Neuronal stem cell (in vitro differentiated cells): ENCODE results near the gene APIP.

ENCODE experiments used
- DNase-seq: peaks from one replicate; pipeline ENCODE4 v3.0.0-alpha.2; 2013; ENCODE audit warnings: low spot score
- H2AFZ ChIP-seq: one replicate; pipeline ENCODE4 v1.6.1; 2013; ENCODE audit warnings: mild to moderate bottlenecking, low read length, inconsistent platforms
- H2AK5ac ChIP-seq: 2 replicates; pipeline ENCODE4 v1.6.1; 2013; ENCODE audit warnings: low read depth, mild to moderate bottlenecking, inconsistent platforms, low read length, moderate library complexity, mixed read lengths
- H2BK120ac ChIP-seq: 2 replicates; pipeline ENCODE4 v1.6.1; 2013; ENCODE audit warnings: low read depth, mild to moderate bottlenecking, inconsistent platforms, low read length, moderate library complexity, mixed read lengths
- H2BK12ac ChIP-seq: one replicate; pipeline ENCODE4 v1.6.1; 2013; ENCODE audit warnings: low read length, inconsistent platforms
- H2BK15ac ChIP-seq: 2 replicates; pipeline ENCODE4 v1.6.1; 2013; ENCODE audit warnings: mild to moderate bottlenecking, low read length, inconsistent platforms, mixed read lengths
- H2BK5ac ChIP-seq: one replicate; pipeline ENCODE4 v1.6.1; 2013; ENCODE audit warnings: inconsistent platforms, mild to moderate bottlenecking, low read length, moderate library complexity
- H3K14ac ChIP-seq: one replicate; pipeline ENCODE4 v1.6.1; 2013; ENCODE audit warnings: low read length, inconsistent platforms
- H3K18ac ChIP-seq: 2 replicates; pipeline ENCODE4 v1.6.1; 2013; ENCODE audit warnings: low read length, inconsistent platforms
- H3K23ac ChIP-seq: 2 replicates; pipeline ENCODE4 v1.6.1; 2013; ENCODE audit warnings: low read depth, mild to moderate bottlenecking, mixed read lengths, low read length, inconsistent platforms; ENCODE audit not compliant: poor library complexity
- H3K27ac ChIP-seq: replicated peaks from 3 replicates; pipeline ENCODE4 v1.5.1; 2013; ENCODE audit warnings: low read length, inconsistent platforms
- H3K27me3 ChIP-seq, 3 experiments: 2 replicates each; pipeline ENCODE4 v1.6.1; 2013; ENCODE audit warnings: low read length in 3 of 3, mild to moderate bottlenecking in 2 of 3, inconsistent platforms in 1 of 3, low read depth in 1 of 3, mixed read lengths in 1 of 3, moderate library complexity in 1 of 3; ENCODE audit not compliant: control insufficient read depth in 3 of 3, insufficient read depth in 3 of 3
- H3K36me3 ChIP-seq, 2 donors: replicated peaks in 1 of 2; 2 replicates each; pipeline ENCODE4 v1.6.1; 2013; ENCODE audit warnings: low read length in 2 of 2; ENCODE audit not compliant: control insufficient read depth in 2 of 2, insufficient read depth in 2 of 2
- H3K4ac ChIP-seq: 2 replicates; pipeline ENCODE4 v1.6.1; 2013; ENCODE audit warnings: inconsistent platforms, mild to moderate bottlenecking, low read length, moderate library complexity
- H3K4me1 ChIP-seq, 2 donors: 1 replicate in 1 of 2; 2 replicates in 1 of 2; pipeline ENCODE4 v1.6.1; 2013; ENCODE audit warnings: low read length in 2 of 2, low read depth in 1 of 2; ENCODE audit not compliant: control insufficient read depth in 2 of 2, insufficient read depth in 1 of 2
- H3K4me2 ChIP-seq: one replicate; pipeline ENCODE4 v1.6.1; 2013; ENCODE audit warnings: mild to moderate bottlenecking, low read length, inconsistent platforms; ENCODE audit not compliant: insufficient read depth, poor library complexity, severe bottlenecking
- H3K4me3 ChIP-seq, 2 donors: 2 replicates each; pipeline ENCODE4 v1.5.1; 2013; ENCODE audit warnings: low read length in 2 of 2, mild to moderate bottlenecking in 2 of 2, inconsistent platforms in 1 of 2, moderate library complexity in 1 of 2
- H3K79me1 ChIP-seq: one replicate; pipeline ENCODE4 v1.6.1; 2013; ENCODE audit warnings: low read depth, mild to moderate bottlenecking, inconsistent platforms, low read length, moderate library complexity
- H3K9ac ChIP-seq: one replicate; pipeline ENCODE4 v1.6.1; 2013; ENCODE audit warnings: mild to moderate bottlenecking, low read depth, low read length, inconsistent platforms; ENCODE audit not compliant: poor library complexity
- H3K9me3 ChIP-seq, 2 donors: replicated peaks in 1 of 2; 2 replicates each; pipeline versions ENCODE3 to v1.6.1; 2013; ENCODE audit warnings: low read length in 2 of 2, mild to moderate bottlenecking in 2 of 2, inconsistent platforms in 1 of 2, low read depth in 1 of 2, mixed read lengths in 1 of 2, moderate library complexity in 1 of 2; ENCODE audit not compliant: control insufficient read depth in 2 of 2, insufficient read depth in 1 of 2
- H4K8ac ChIP-seq: one replicate; pipeline ENCODE4 v1.6.1; 2013; ENCODE audit warnings: low read depth, mild to moderate bottlenecking, inconsistent platforms, low read length, moderate library complexity
- H4K91ac ChIP-seq: one replicate; pipeline ENCODE4 v1.6.1; 2013; ENCODE audit warnings: low read length, low read depth, mild to moderate bottlenecking, inconsistent platforms; ENCODE audit not compliant: poor library complexity
- WGBS, 2 donors: extraction: QIAGEN DNeasy Blood & Tissue Kit; methylation state at CpG; one replicate each; pipeline ENCODE4 v1.1.7; 2013; ENCODE audit warnings: missing lambda C conversion rate in 2 of 2, mixed read lengths in 1 of 2; ENCODE audit not compliant: insufficient read length in 2 of 2, insufficient replicate concordance in 1 of 2; ENCODE audit errors: extremely low coverage in 2 of 2; 5-methylcytosine and 5-hydroxymethylcytosine counted together

Gene APIP

DNA sequence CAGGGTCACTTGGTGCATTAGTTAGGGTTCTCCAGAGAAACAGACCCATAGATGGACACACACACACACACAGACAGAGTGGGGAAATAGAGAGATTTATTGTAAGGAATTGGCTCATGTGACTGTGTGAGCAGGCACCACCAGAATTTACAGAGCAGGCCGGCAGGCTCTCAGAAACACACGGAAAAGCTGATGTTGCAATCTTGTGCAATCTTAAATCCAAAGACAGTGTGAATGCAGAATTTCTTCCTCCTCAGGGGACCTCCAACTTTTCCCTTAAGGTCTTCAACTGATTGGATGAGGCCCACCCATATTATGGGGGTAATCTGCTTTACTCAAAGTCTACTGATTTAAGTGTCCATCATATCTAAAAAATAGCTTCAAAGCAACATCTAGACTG is 49.8 kb downstream of the APIP start:
- no peak overlapping the region for H3K4me2 ChIP-seq
- no peak overlapping the region for H4K8ac ChIP-seq
- H3K9ac ChIP-seq, result no peak overlapping the region
- WGBS, 2 donors, result no CpG with 5 or more reads among the region's 2 CpGs
- H3K18ac ChIP-seq, result no peak overlapping the region
- no peaks in the 10 kb centered on the region for H3K36me3 ChIP-seq
- no peak overlapping the region for H2BK5ac ChIP-seq
- no peak overlapping the region for H4K91ac ChIP-seq
- no peak overlapping the region for H2BK120ac ChIP-seq
- no peak overlapping the region for H2BK15ac ChIP-seq
- H3K9me3 ChIP-seq, result no peaks in the 10 kb centered on the region
- no peak overlapping the region for H2AK5ac ChIP-seq
- DNase-seq, result no peak
- peaks cover 2% of the 10 kb centered on the region for H3K79me1 ChIP-seq
- no peak overlapping the region for H3K4ac ChIP-seq
- H2AFZ ChIP-seq, result no peak overlapping the region
- no peak overlapping the region for H3K23ac ChIP-seq
- no peak overlapping the region for H2BK12ac ChIP-seq
- H3K27me3 ChIP-seq, result no peaks in the 10 kb centered on the region
- H3K4me3 ChIP-seq, result no peak overlapping the region
- H3K27ac ChIP-seq, result no peak overlapping the region
- no peak overlapping the region for H3K14ac ChIP-seq
- no peaks in the 10 kb centered on the region for H3K4me1 ChIP-seq

DNA sequence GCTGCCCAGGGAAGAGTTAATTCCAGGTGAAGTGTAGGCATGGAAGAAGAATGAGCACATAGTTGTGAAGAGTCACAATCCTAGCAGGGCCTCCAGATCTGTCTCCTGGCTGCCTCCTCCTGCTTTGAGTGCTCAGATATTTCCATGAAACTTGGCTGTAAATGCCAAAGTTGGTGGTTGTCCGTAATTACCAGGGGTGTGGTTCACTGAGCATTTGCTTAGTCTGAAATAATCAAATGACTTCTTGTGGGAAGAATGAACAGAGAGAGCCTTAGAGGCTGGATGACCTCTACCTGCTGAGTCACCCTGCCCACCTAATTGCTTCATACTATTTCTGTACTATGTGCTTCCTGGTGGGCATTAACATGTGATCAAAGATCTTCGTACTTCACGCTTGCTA is 50.9 kb downstream of the APIP start:
- DNase-seq, result no peak
- H3K9me3 ChIP-seq, result no peaks in the 10 kb centered on the region
- no peaks in the 10 kb centered on the region for H3K27me3 ChIP-seq
- H3K4me1 ChIP-seq, result no peaks in the 10 kb centered on the region
- H4K91ac ChIP-seq, result no peak overlapping the region
- no CpG with 5 or more reads among the region's 3 CpGs for WGBS, 2 donors
- H3K4ac ChIP-seq, result no peak overlapping the region
- no peaks in the 10 kb centered on the region for H3K36me3 ChIP-seq
- H2BK15ac ChIP-seq, result no peak overlapping the region
- no peak overlapping the region for H2AFZ ChIP-seq
- H3K4me3 ChIP-seq, result no peak overlapping the region
- no peak overlapping the region for H2BK12ac ChIP-seq
- H2AK5ac ChIP-seq, result no peak overlapping the region
- no peak overlapping the region for H3K23ac ChIP-seq
- H3K18ac ChIP-seq, result no peak overlapping the region
- H4K8ac ChIP-seq, result no peak overlapping the region
- no peak overlapping the region for H3K9ac ChIP-seq
- H3K27ac ChIP-seq, result no peak overlapping the region
- H2BK120ac ChIP-seq, result no peak overlapping the region
- no peak overlapping the region for H3K14ac ChIP-seq
- H2BK5ac ChIP-seq, result no peak overlapping the region
- no peaks in the 10 kb centered on the region for H3K79me1 ChIP-seq
- H3K4me2 ChIP-seq, result no peak overlapping the region

DNA sequence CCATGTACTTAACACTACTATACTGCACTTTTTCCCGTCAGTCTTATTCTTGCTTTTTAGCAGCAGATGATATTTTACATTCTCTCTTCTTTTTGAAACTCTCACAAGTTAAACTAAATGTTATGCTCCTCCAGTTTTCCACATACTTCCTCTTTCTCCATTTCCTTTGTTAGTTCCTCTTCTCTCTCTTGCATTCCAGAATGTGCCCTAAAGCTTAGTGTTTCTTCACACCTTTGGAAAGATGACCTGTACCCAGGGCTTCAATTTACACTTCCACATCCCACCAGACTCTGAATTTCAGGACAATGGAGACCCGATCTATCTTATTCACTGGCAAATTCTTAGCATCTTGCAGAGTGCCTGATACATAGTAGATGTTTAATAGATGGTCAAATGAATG is 51.8 kb downstream of the APIP start:
- H3K18ac ChIP-seq, result no peak overlapping the region
- no CpG with 5 or more reads among the region's 2 CpGs for WGBS, 2 donors
- H4K91ac ChIP-seq, result no peak overlapping the region

DNA sequence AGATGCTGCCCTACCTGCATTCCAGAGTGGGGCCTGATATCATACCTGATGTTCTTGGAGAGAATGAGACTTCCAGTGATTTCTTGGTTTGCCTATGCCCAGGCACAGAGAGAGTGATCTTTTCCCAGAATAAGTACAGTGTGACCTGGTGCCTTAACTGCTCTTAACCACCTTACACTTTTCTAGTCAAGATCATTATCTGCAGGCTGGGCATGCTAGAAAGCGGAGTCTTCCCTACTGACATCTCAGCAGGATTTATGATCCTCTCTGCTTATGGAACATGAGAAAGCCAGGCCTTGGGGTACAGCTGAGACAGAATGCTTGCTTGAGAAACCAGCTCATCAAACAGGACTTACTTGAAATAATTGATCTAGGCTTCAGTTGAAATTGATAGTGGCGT is 53.1 kb downstream of the APIP start:
- H3K36me3 ChIP-seq, result no peaks in the 10 kb centered on the region
- no peak overlapping the region for H3K9ac ChIP-seq
- no peak overlapping the region for H3K18ac ChIP-seq
- H2AFZ ChIP-seq, result no peak overlapping the region
- H2AK5ac ChIP-seq, result no peak overlapping the region
- no peak overlapping the region for H2BK120ac ChIP-seq
- H2BK15ac ChIP-seq, result no peak overlapping the region
- no peaks in the 10 kb centered on the region for H3K27me3 ChIP-seq
- H3K4ac ChIP-seq, result no peak overlapping the region
- WGBS, 2 donors, result no CpG with 5 or more reads among the region's 2 CpGs
- no peak overlapping the region for H3K4me2 ChIP-seq
- H3K27ac ChIP-seq, result no peak overlapping the region
- H3K9me3 ChIP-seq, result no peaks in the 10 kb centered on the region
- no peak overlapping the region for H4K91ac ChIP-seq
- no peak overlapping the region for H4K8ac ChIP-seq
- H2BK5ac ChIP-seq, result no peak overlapping the region
- no peaks in the 10 kb centered on the region for H3K4me1 ChIP-seq
- H2BK12ac ChIP-seq, result no peak overlapping the region
- H3K23ac ChIP-seq, result no peak overlapping the region
- H3K4me3 ChIP-seq, result no peak overlapping the region
- no peak overlapping the region for H3K14ac ChIP-seq
- no peaks in the 10 kb centered on the region for H3K79me1 ChIP-seq
- DNase-seq, result no peak

More for the DNA sequence above, 51.8 kb downstream of the APIP start:
- Histone ChIP-seq H2BK5ac (no peak overlapping the region), H3K27ac (no peak overlapping the region), H3K79me1 (no peaks in the 10 kb centered on the region), H3K4me1 (no peaks in the 10 kb centered on the region), H2AK5ac (no peak overlapping the region), H3K27me3 (no peaks in the 10 kb centered on the region), H3K23ac (no peak overlapping the region), H3K4me2 (no peak overlapping the region), H3K36me3 (no peaks in the 10 kb centered on the region), H2AFZ (no peak overlapping the region), H2BK15ac (no peak overlapping the region), H3K4ac (no peak overlapping the region), H3K14ac (no peak overlapping the region), H2BK120ac (no peak overlapping the region), H3K9me3 (no peaks in the 10 kb centered on the region), H2BK12ac (no peak overlapping the region), H3K4me3 (no peak overlapping the region), H3K9ac (no peak overlapping the region), H4K8ac (no peak overlapping the region)
- no peak for DNase-seq
